Non-pigmented ciliary epithelial cell (primary cell): ENCODE results near the gene MAP1A.
A peak's percentile ranks its signal among the peaks of the same experiment; 100 is the strongest.

Experiments used
- DNase-seq: peaks from one replicate; pipeline ENCODE4 v3.0.0-alpha.2; 2010; ENCODE audit warnings: low read depth

MAP1A gene

DNA sequence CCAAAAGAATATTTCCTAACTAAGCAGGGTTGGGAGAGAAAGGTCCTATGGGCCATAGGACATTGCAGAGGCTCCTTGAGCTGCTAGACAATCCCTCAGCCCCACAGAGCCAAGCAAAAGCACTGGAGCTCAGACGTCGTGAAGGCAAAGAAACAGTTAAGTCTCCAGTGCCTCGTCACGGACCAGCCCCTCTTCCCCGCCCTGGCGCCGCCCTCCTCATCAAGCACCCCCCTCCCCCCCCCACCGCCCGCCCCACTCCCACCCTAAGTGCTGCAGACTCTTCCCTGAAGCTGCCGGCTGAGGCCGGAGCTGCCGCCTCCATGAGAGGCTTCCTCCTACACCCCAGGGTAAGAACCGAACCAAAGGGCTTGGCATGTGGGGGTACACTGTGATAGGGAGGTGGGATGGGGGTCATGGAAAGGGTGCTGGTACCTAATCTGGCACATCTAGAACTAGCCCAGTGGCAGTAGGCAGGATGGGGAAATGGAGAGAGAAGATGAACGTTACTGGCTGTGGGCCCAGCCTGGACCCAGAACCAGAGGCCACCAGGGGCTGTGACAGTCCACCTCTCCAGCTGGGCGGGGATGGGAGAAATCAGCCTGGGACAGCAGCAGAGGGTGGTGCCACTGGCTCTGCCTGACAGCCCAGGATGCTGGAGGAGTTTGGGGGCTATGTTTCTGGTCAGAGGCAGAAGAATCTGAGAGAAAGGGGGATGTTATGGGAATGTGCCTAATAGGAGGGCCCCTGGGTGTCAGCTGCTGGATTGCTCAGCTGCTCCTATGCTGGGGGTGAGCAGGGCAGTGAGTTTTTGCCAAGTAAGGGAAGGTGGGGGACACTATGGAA is at the start of gene MAP1A:
Gene MAP1A (plus strand): TSS at position 255 of the 843 bp plus-strand sequence. CDS start 3,866 bp downstream, outside the sequence.
- no peak for DNase-seq

DNA sequence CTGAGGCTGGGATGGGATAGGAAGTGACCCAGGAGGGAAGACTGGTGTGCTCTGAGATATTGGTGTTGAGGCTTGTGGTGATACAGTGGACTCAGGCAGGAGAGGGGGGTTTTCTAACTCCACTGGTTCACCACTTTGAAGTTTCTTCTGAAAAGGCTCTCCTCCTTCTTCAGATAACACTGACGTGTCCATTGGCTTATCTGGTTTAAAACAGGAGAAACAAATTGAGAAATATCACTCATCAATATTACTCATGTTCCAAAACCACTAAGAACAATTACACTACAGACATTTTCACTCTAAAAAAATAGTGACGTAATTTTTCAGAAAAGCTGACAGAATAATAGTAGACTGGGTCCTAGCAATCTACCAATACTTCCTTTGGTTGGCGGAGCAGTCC is 47.5 kb upstream of the MAP1A start:
- peak; percentile 52 for DNase-seq

DNA sequence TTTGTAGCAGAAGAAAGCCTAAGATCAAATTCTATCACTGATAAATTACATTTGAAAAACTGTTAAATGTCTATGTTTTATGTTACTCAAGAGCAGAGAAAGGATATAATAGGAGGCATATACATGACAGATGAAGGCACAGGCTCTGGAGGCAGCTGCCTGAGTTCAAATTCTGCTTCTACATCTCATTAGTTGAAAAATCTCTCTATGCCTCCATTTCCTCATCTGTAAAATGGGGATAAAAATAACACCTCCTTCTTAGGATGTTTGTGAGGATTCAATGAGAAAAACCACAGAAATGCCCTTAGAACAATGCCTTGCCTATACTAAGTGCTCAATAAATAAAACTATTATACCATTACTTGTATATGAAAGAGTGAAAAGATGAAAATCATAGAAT is 45.4 kb upstream of the MAP1A start:
- DNase-seq = no peak

DNA sequence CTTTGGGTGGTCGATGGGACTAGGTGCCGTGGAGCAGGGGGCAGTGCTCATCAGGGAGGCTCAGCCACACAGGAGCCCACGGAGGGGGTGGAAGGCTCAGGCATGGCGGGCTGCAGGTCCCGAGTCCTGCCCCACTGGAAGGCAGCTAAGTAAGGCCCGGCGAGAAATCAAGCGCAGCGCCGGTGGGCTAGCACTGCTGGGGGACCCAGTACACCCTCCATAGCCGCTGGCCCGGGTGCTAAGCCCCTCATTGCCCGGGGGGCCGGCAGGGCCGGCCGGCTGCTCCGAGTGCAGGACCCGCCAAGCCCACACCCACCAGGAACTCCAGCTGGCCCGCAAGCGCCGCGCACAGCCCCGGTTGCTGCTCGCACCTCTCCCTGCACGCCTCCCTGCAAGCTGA is 43.5 kb upstream of the MAP1A start:
- no peak for DNase-seq

DNA sequence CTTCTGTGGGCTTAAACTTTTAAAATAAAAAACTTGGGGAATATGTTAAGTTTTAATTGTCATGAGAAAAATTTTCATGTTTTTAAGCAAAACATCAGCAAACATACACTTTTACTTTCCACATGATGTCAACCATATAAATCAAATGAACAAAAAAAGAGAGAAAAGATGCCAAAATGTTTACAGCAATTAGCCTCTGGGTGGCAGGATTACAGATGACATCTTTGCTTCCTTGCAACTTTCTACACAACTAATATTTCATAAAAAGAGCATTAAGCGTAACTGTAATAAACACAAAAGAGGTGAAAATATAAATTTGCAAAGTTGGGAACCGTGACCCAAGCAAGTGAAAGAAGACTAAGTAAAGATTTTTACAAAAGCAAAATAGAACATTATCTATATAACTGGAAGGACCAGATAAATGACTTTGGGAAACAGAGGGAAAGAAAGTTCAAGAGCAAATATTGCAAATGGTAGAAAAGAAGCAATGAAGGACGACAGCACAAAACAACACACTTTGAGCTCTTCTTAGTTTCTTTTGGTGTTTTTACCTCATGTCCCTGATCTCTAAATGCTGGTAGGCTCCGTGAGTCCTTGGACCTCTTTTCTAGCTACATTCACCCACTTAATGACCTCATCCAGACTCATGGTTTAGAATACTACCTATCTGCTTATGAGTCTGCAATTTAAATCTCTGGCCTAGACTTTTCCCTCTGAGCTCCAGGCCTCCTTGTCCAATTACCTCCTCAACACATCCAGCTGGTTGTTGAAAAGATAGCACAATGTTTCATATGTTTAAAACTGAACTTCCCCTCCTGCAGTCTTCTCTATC is 33.9 kb upstream of the MAP1A start:
- no peak for DNase-seq

DNA sequence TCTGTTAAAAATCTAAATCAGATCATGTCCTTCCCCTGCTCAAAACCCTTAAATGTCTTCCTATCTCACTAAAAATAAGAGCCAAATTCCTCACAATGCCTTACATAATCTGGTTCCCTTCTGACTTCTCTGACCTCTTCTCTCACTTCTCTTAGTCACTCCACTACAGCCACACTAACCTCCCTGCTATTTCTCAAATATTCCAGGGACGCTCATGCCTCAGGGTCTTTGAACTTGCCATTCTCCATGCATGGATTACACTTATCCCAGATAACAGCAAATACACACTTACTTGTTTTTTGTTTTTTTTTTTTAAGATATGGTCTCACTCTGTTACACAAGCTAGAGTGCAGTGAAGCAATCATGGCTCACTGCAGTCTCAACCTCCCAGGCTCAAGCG is 33.0 kb upstream of the MAP1A start:
- DNase-seq = no peak

DNA sequence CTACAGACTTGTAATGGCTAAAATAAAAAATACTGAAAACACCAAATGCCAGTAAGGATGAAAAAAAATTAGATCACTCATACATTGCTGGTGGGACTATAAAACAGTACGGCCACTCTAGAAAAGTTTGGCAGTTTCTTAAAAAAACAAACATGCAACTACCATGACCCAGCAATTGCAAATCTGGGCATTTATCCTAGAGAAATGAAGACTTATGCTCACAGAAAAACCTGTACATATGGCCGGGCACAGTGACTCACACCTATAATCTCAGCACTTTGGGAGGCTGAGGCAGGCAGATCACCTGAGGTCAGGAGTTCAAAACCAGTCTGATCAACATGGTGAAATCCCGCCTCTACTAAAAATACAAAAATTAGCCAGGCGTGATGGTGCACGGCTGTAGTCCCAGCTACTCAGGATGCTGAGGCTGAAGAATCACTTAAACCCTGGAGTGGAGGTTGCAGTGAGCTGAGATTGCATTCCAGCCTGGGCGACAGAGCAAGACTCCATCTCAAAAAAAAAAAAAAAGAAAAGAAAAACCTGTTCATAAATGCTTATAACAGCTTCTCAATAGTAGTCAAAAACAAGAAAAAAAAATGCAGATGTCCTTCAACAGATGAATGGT is 30.0 kb upstream of the MAP1A start:
- no peak for DNase-seq

DNA sequence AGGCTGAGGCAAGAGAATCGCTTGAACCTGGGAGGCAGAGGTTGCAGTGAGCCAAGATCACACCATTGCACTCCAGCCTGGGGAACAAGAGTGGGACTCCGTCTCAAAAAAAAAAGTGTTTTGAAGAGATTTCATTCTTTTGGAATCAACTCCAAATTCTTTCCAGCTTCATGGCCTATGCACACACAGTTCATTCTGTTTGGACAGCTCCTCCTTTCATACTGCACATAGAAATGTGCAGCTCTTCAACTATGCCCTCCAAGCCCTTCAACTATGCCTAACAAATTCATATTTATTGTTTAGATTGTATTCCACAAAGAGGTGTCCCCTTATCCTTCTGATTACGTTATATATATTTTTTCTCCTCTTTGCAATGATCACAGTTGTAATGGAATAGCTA is 28.6 kb upstream of the MAP1A start:
- no peak for DNase-seq

DNA sequence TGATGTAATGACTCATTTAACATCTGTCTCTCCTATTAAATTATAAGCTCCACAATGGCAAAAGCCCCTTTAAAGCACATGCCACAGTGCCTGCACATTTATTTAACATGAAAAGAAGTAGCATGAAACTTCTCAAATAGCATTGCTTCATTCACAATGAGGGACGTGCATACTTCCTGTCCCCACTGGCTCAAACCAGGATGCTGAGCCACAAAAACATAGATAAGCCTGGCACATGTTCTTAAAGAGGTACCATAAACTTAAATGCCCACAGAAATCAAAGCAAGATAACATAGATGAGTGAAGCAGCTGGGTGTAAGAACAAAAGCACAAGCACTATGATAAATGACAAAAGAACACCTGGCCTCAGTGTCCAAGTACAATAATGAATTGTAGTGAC is 28.2 kb upstream of the MAP1A start:
- DNase-seq = no peak

DNA sequence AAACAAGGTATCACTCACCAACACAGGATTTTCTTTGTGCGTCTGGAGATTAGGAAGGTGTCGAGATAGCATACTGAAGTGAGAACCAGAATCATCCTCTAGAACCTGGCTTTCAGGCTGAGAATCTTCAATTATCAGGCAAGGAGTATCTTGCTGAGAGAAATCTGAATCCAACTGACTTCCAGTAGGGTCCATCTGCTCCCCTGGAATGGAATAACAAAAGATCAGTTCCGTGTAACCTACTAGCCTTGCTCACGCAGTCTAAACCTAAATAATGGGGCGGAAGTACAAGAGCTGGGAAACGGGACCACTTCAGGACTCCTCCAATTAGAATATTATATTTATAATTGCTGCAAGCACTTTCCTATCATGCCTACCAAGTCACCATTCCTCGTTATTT is 25.1 kb upstream of the MAP1A start:
- no peak for DNase-seq

DNA sequence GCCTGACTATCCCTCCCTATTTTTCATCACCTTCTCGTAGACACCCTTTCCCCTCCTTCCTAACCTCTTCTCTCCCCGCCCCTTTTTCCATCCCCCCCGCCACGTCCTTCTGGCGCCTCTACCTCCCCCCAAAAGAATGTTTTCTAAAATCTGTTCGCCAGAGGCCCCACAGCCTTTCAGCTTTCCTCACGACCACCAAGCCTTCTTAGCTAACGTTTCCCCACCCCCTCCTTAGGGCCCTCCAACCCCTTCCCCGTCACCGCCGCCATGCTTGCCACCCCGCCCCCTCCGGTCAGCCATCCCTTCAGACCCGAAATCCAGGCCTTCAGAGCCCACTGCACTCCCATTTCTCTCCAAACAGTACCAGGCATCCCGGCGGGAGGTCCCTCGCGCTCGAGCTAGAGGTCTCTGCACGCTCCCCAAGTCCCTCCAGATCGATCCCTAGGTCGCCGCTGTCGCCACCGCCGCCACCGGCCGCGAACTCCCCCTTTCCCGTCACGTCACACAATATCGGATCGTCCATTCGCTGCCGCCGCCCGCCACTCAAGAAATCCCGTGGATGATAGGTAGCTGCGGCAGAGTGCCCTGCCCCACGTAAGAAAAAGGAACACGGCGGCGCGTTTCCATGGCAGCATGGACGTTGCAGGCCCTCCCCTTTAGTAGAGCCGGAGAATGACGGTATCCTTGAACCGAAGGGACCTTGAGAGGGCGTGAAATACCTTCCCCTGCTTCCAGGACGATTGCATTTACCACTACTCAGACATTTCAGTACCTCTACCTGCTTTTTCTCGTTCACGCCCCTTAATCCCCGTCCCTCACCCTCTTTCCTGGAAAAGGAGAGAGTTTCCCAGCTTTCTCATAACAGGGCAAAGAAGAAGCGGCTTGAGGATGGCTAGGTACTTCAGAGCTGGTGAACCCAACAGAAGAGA is 24.5 kb upstream of the MAP1A start, which contains the start of gene TP53BP1:
Gene TP53BP1 (minus strand): TSS at position 484 of the 929 bp plus-strand sequence. CDS start 113 bp downstream, at position 371.
- peak; percentile 80 for DNase-seq

DNA sequence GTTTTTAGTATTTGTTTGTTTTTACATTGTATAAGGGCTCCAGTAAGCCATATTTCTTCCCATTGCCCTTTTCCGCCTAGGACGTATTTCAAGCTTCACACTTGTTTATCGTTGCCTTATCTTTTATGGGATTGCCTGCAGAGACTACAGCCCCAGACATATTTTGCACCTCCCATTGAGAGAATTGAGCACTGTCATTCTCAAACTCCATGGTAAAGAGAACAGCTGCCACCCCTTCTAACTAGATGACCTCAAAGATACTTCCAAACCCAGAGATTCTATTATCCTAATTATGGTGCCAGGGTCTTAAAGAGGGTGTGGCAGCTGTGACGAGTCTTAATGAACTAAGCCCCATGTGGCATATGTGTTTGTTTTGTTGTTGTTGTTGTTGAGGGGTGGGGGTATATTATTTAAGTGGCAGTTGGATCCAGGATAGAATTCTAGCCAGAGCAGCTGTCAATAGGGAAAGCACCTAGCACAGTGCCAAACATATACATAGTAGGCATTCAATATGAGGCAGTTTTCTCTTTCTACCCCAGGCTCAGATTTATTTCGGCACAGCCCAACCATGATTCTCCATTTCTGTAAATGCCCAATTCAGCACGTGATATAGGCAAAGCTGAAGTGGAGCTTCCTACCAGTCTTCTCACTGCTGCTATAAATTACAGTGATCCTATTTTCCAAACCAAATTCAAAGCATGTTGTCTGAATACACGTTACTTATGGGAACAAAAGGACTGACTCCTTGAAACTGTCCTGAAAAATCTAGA is 23.5 kb upstream of the MAP1A start:
- no peak for DNase-seq

DNA sequence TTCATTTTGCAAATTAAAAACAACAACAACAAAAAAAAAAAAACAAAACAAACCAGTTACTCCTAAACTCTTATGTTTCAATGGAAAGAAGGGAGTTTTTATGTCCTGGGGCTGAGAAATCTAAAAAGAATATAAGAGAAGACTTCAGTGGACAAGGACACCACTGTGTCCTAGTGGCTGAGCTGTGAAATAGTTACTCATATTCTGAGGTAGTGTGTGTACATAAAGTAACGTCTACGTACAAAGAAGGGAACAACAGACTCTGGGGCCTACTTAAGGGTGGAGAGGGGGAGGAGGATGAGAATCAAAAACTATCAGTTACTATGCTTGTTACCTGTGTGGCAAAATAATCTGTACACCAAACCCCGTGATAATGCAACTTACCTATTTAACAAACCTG is 18.4 kb upstream of the MAP1A start:
- DNase-seq = no peak

DNA sequence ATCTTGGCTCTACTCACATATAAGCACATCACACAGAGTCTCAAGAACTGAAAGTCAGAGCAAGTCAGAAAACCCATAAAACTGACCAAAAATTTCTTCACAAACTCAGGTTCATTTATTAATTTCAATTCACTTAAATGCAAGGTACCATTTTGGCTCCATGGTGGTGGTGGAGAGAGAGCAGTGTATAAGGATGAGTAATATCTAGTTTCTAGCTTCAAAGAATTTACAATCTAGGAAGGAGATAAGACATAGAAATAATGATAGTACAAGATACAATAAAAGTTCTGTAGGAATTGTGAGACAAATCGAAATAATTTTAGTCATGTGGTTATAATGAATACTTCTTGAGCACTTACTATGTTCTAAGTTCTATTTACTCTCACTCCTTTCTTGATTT is 17.8 kb upstream of the MAP1A start:
- no peak for DNase-seq

DNA sequence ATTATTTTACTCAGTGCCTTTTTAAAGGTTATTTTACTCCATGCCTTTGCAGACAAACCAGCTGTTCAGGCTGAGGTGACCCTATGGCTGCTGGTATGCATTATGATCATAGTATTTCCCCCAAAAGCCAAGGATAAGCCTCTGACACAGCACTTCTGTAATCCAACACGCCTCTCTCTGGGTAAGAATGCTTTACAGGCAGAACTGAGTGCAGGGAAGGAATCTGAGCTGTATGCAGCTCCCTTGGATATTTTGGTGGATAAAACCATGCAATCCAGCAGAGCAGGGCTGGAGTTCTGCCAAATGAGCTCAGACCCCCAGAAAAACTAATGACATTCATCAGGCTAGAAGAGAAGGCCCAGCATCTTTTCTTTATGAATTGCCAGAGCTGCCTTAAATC is 11.7 kb upstream of the MAP1A start:
- DNase-seq = peak; percentile 76

DNA sequence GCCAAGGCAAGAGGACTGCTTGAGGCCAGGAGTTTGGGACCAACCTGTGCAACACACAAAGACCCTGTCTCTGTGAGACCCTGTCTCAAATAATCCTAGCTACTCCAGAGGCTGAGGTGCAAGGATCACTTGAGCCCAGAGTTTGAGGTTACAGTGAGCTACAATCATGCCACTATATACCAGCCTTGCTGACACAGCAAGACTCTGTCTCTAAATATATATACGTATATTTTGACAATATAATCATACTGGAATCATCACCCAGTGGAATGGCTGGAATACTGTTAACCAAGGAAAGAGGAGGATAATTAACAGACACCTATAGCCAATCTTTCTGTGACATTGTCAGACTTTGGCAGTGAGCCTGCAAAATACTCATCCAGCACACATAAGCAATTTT is 9.0 kb upstream of the MAP1A start:
- no peak for DNase-seq

DNA sequence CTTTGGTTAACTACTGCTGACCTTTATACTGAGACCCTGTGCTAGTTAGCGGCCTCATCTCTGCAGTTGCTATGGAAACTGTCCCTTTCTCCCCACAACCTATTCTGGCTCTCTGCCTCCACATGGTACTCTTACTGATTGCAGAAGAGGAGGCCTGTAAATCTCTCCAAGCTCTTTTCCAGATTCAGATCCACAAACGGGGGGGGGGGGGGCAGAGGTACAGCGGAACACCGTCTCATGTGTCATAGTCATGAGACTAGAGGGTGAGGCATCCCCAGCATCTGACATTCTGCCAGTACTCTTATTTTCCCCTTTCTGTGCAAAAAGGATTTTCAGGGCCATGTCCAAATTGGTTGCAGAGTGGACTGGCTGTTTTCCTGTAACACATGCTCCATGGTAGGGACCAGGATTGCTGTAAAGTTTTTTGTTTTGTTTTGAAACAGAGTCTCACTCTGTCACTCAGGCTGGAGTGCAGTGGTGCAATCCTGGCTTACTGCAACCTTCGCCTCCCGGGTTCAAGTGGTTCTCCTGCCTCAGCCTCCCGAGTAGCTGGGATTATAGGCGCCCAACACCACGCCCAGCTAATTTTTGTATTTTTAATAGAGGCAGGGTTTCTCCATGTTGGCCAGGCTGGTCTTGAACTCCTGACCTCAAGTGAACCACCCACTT is 8.3 kb upstream of the MAP1A start:
- DNase-seq = no peak

DNA sequence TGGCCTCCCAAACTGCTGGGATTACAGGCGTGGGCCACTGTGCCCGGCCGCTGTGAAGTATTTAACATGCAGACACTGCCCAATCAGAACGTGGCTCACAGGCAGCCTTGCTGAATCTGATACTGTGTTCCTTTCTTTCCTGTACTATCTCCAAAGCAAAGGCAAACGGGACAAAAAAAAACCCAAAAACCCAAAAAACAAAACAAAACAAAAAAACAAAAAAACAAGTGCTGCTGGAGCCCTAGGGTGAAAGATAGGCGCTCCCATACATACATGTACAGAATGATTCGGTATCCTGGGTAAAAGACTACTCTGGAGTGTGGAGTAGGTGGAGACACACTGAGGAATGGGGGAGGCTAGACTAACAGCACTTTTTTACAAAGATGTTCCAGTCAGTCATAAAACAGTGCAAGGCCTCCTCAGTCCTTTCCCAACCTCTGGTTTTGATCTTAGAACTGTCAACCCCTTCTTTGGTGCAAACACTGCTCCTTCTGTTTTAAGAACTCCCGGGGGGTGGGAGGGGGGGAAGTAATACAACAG is 7.7 kb upstream of the MAP1A start:
- DNase-seq = no peak

DNA sequence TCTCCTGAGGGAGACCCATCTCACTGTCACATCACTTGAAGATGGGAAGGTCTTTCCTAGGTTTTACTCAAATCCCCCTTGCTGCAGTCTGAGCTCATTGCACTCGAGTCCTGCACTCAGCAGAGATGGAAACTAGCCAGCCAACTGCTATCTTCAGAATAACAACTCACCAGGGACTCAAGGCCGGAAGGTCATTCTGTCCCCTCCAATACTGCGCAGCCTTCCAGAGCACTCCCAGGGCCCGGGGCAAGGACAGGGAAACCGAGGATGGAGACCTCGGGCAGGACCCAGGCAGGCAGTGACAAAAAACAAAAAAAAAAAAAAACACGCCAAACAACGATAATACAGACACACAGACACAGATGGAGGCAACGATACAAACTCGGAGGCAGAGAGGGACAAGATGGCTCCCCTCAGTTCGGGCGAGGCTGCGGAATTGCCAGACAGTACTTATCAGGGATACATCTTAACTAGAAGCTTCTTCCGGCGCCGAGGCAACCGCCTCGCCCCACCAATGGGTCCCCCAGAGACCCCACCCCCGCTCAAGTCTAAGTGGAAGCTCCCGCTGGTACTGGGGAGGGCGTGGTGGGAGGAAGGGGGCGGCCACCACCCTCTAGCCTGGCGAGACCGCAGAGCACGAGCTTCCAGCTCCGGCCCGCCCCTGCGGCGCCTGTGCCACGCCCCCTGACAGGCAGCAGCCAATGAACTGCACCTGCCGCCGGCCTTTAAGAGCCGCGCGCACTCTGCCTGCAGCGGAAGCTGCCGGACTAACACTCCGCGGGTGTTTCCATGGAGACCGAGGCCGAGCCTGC is 7.0 kb upstream of the MAP1A start:
- peak; percentile 89 for DNase-seq
